Measurements from ENCODE around the gene KCNA4.
"Not testable (repeated sequence)": the region's sequence is repeated elsewhere in the genome, so short reads cannot be mapped to it uniquely, and the experiment has no call there.

Gene KCNA4

GRCh38 chr11:29978549-29978948, 38.3 kb downstream of the KCNA4 start:
- no peak overlapping the region for H3K4me2 ChIP-seq (ENCODE audit: low read depth, low read length)
- no peak overlapping the region for H3K9ac ChIP-seq (ENCODE audit: low read length)
- H3K9me3 ChIP-seq (replicated peaks; ENCODE audit: insufficient read depth, low read length): no peaks in the 10 kb centered on the region
- H3K79me2 ChIP-seq (ENCODE audit: low read length): no peaks in the 10 kb centered on the region
- TF ChIP-seq EZH2phosphoT487 (IDR thresholded peaks at IDR 0.05; ENCODE audit: low read length): no peak
- no peak for TF ChIP-seq CTCF (IDR thresholded peaks at IDR 0.05; ENCODE audit: low read length)
- TF ChIP-seq EZH2 (optimal IDR thresholded peaks at IDR 0.05; ENCODE audit: low read depth, low read length): no peak
- no peaks in the 10 kb centered on the region for H4K20me1 ChIP-seq (ENCODE audit: insufficient read depth, low read length)
- DNase-seq: no peak
- H2AFZ ChIP-seq (ENCODE audit: low read length): no peak overlapping the region
- no peaks in the 10 kb centered on the region for H3K9me2 ChIP-seq (replicated peaks; ENCODE audit: insufficient read depth, low read length)
- no peaks in the 10 kb centered on the region for H3F3A ChIP-seq (ENCODE audit: insufficient read depth, low read length)
- no peaks in the 10 kb centered on the region for H3K36me3 ChIP-seq (replicated peaks; ENCODE audit: insufficient read depth, low read length)
- no peaks in the 10 kb centered on the region for H3K27me3 ChIP-seq (replicated peaks; ENCODE audit: insufficient read depth, low read length)
- H3K4me1 ChIP-seq (ENCODE audit: low read length): no peaks in the 10 kb centered on the region
- H3K27ac ChIP-seq (ENCODE audit: low read length): no peak overlapping the region
- H3K4me3 ChIP-seq (ENCODE audit: low read length): no peak overlapping the region

- not testable (repeated sequence) for H3K27ac ChIP-seq (ENCODE audit: low read length); H2AFZ ChIP-seq (ENCODE audit: low read length); H3K4me2 ChIP-seq (ENCODE audit: low read depth, low read length); H3F3A ChIP-seq (ENCODE audit: insufficient read depth, low read length); H3K4me3 ChIP-seq (ENCODE audit: low read length); H3K9me3 ChIP-seq (replicated peaks; ENCODE audit: insufficient read depth, low read length); H3K4me1 ChIP-seq (ENCODE audit: low read length); H3K9ac ChIP-seq (ENCODE audit: low read length); H4K20me1 ChIP-seq (ENCODE audit: insufficient read depth, low read length); H3K9me2 ChIP-seq (replicated peaks; ENCODE audit: insufficient read depth, low read length); H3K36me3 ChIP-seq (replicated peaks; ENCODE audit: insufficient read depth, low read length); H3K27me3 ChIP-seq (replicated peaks; ENCODE audit: insufficient read depth, low read length); DNase-seq; H3K79me2 ChIP-seq (ENCODE audit: low read length)
Observed at GRCh38 chr11:29975580-29975979, 41.2 kb downstream of the KCNA4 start.

GRCh38 chr11:29963796-29964195, 53.0 kb downstream of the KCNA4 start:
- H3K79me2 ChIP-seq (ENCODE audit: low read length): no peaks in the 10 kb centered on the region
- TF ChIP-seq EZH2 (optimal IDR thresholded peaks at IDR 0.05; ENCODE audit: low read depth, low read length) (no peak), CTCF (IDR thresholded peaks at IDR 0.05; ENCODE audit: low read length) (no peak), EZH2phosphoT487 (IDR thresholded peaks at IDR 0.05; ENCODE audit: low read length) (no peak)

GRCh38 chr11:29963036-29963435, 53.8 kb downstream of the KCNA4 start:
- H3K27ac ChIP-seq (ENCODE audit: low read length): no peak overlapping the region

More at GRCh38 chr11:29963796-29964195, 53.0 kb downstream of the KCNA4 start:
- Histone ChIP-seq H3K9me3 (replicated peaks; ENCODE audit: insufficient read depth, low read length) (no peaks in the 10 kb centered on the region), H3F3A (ENCODE audit: insufficient read depth, low read length) (no peaks in the 10 kb centered on the region), H3K9me2 (replicated peaks; ENCODE audit: insufficient read depth, low read length) (no peaks in the 10 kb centered on the region), H3K36me3 (replicated peaks; ENCODE audit: insufficient read depth, low read length) (no peaks in the 10 kb centered on the region), H4K20me1 (ENCODE audit: insufficient read depth, low read length) (no peaks in the 10 kb centered on the region), H2AFZ (ENCODE audit: low read length) (no peak overlapping the region), H3K27me3 (replicated peaks; ENCODE audit: insufficient read depth, low read length) (no peaks in the 10 kb centered on the region), H3K4me3 (ENCODE audit: low read length) (no peak overlapping the region), H3K27ac (ENCODE audit: low read length) (no peak overlapping the region), H3K4me1 (ENCODE audit: low read length) (no peaks in the 10 kb centered on the region), H3K4me2 (ENCODE audit: low read depth, low read length) (no peak overlapping the region), H3K9ac (ENCODE audit: low read length) (no peak overlapping the region)
- DNase-seq: no peak

More at GRCh38 chr11:29963036-29963435, 53.8 kb downstream of the KCNA4 start:
- no peaks in the 10 kb centered on the region for H3K4me1 ChIP-seq (ENCODE audit: low read length)
- H3K27me3 ChIP-seq (replicated peaks; ENCODE audit: insufficient read depth, low read length): no peaks in the 10 kb centered on the region
- no peak overlapping the region for H3K4me2 ChIP-seq (ENCODE audit: low read depth, low read length)
- no peak overlapping the region for H3K9ac ChIP-seq (ENCODE audit: low read length)
- no peak overlapping the region for H2AFZ ChIP-seq (ENCODE audit: low read length)
- no peaks in the 10 kb centered on the region for H3K9me2 ChIP-seq (replicated peaks; ENCODE audit: insufficient read depth, low read length)
- no peak for DNase-seq
- no peak overlapping the region for H3K4me3 ChIP-seq (ENCODE audit: low read length)
- no peaks in the 10 kb centered on the region for H3F3A ChIP-seq (ENCODE audit: insufficient read depth, low read length)
- H4K20me1 ChIP-seq (ENCODE audit: insufficient read depth, low read length): no peaks in the 10 kb centered on the region
- H3K9me3 ChIP-seq (replicated peaks; ENCODE audit: insufficient read depth, low read length): no peaks in the 10 kb centered on the region
- H3K79me2 ChIP-seq (ENCODE audit: low read length): no peaks in the 10 kb centered on the region
- no peaks in the 10 kb centered on the region for H3K36me3 ChIP-seq (replicated peaks; ENCODE audit: insufficient read depth, low read length)
- TF ChIP-seq EZH2phosphoT487 (IDR thresholded peaks at IDR 0.05; ENCODE audit: low read length): no peak
- TF ChIP-seq CTCF (IDR thresholded peaks at IDR 0.05; ENCODE audit: low read length): no peak
- TF ChIP-seq EZH2 (optimal IDR thresholded peaks at IDR 0.05; ENCODE audit: low read depth, low read length): no peak

Data from MM.1S (cell line).